ENCODE data around the gene SVEP1.

DNA sequence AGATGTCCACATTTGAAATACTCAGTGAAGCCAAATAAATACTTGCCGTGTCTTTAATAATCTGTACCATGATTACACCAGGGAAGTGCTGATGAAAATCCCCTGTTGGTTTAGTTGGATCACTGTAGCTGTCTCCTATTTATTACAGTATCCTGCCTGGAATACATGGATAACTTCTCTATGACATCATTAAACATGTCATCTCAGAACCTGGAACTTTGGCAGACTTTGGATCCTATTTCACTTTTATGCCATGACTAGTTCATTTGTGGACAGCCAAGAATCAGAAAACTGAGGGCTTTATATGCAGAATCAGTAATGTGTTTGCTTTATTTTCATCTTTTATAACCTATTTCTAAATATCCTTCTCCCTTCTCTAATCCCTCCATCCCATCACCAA, 241.8 kb downstream of the SVEP1 start, which contains the start of gene TXNDC8:
- TF ChIP-seq, protein P1, sequence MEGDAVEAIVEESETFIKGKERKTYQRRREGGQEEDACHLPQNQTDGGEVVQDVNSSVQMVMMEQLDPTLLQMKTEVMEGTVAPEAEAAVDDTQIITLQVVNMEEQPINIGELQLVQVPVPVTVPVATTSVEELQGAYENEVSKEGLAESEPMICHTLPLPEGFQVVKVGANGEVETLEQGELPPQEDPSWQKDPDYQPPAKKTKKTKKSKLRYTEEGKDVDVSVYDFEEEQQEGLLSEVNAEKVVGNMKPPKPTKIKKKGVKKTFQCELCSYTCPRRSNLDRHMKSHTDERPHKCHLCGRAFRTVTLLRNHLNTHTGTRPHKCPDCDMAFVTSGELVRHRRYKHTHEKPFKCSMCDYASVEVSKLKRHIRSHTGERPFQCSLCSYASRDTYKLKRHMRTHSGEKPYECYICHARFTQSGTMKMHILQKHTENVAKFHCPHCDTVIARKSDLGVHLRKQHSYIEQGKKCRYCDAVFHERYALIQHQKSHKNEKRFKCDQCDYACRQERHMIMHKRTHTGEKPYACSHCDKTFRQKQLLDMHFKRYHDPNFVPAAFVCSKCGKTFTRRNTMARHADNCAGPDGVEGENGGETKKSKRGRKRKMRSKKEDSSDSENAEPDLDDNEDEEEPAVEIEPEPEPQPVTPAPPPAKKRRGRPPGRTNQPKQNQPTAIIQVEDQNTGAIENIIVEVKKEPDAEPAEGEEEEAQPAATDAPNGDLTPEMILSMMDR (IDR thresholded peaks at IDR 0.05; ENCODE audit: low read length) = no peak
- no peak for TF ChIP-seq EZH2 (IDR thresholded peaks at IDR 0.05; ENCODE audit: borderline replicate concordance, low read length)

Measured in OCI-LY1 (cell line).